PC-3 (cell line): ENCODE measurements around the gene ARID5B. TPM values are rescaled to one million over a fixed set of nuclear protein-coding genes. Genes with fewer than 3 reads are reported as not detected.

Experiments used
- ATAC-seq: fragments of 200-7000 bp; cut with Tn5 transposase; 2 replicates; pipeline ENCODE4 v1.9.1; 2020; ENCODE audit warnings: mild to moderate bottlenecking, moderate library complexity
- BruUV-seq: library from RNA; stranded (reverse); fragments of 400-500 nt; replicated peaks from 2 replicates; lab custom pipeline; 2021; lab: Mats Ljungman, UMichigan
- CTCF ChIA-PET: fragments of 300-600 bp; sonication (Branson Sonifier 250); formaldehyde crosslinking; loops from one replicate; lab custom pipeline; 2022; ENCODE audit warnings: antibody characterized with exemption; lab: Charles Lee
- POLR2A ChIA-PET: fragments of 300-600 bp; sonication (Branson Sonifier 250); formaldehyde crosslinking; loops from one replicate; lab custom pipeline; 2022; ENCODE audit warnings: antibody characterized with exemption; ENCODE audit not compliant: unreplicated experiment; lab: Charles Lee
- DNase-seq: peaks from one replicate; pipeline ENCODE4 v3.0.0-alpha.2; 2015
- H2AFZ ChIP-seq: fragments of 300-600 bp; sonication (generic); 2 replicates; pipeline ENCODE4 v1.6.0; 2016; ENCODE audit warnings: antibody characterized with exemption, low read length
- H3F3A ChIP-seq: fragments of 300-600 bp; sonication (generic); one replicate; pipeline ENCODE4 v1.6.0; 2017; ENCODE audit warnings: antibody characterized with exemption, low read length, control low read depth, mild to moderate bottlenecking; ENCODE audit not compliant: unreplicated experiment
- H3K27ac ChIP-seq: fragments of 300-600 bp; sonication (generic); 2 replicates; pipeline ENCODE4 v1.5.1; 2016; ENCODE audit warnings: mild to moderate bottlenecking, low read length
- H3K27me3 ChIP-seq: fragments of 300-600 bp; sonication (generic); 2 replicates; pipeline ENCODE4 v1.6.1; 2016; ENCODE audit warnings: low read length, mixed read lengths
- H3K36me3 ChIP-seq: fragments of 300-600 bp; sonication (generic); 2 replicates; pipeline ENCODE4 v1.6.1; 2016; ENCODE audit warnings: low read depth, mixed run types, low read length, mixed read lengths
- H3K4me1 ChIP-seq: fragments of 300-600 bp; sonication (generic); 2 replicates; pipeline ENCODE4 v1.5.1; 2016; ENCODE audit warnings: low read length; ENCODE audit not compliant: insufficient read depth
- H3K4me2 ChIP-seq: fragments of 300-600 bp; sonication (generic); 2 replicates; pipeline ENCODE4 v1.6.0; 2016; ENCODE audit warnings: low read length
- H3K4me3 ChIP-seq: fragments of 300-600 bp; sonication (generic); 2 replicates; pipeline ENCODE4 v1.5.1; 2016; ENCODE audit warnings: mild to moderate bottlenecking, low read length, mixed read lengths
- H3K79me2 ChIP-seq: fragments of 300-600 bp; sonication (generic); 2 replicates; pipeline ENCODE4 v1.6.1; 2017; ENCODE audit warnings: low read length, mixed read lengths
- H3K9ac ChIP-seq: fragments of 300-600 bp; sonication (generic); 2 replicates; pipeline ENCODE4 v1.6.0; 2016; ENCODE audit warnings: mild to moderate bottlenecking, low read length
- H3K9me2 ChIP-seq: fragments of 300-600 bp; sonication (generic); replicated peaks from 2 replicates; pipeline ENCODE4 v1.6.1; 2016; ENCODE audit warnings: mixed run types, low read length, mixed read lengths
- H3K9me3 ChIP-seq: fragments of 300-600 bp; sonication (generic); 2 replicates; pipeline ENCODE4 v1.6.1; 2016; ENCODE audit warnings: low read length, mixed read lengths
- H4K20me1 ChIP-seq: fragments of 300-600 bp; sonication (generic); 2 replicates; pipeline ENCODE4 v1.6.1; 2016; ENCODE audit warnings: low read length, mixed read lengths
- EZH2 ChIP-seq: fragments of 300-600 bp; sonication (generic); IDR thresholded peaks from one replicate; pipeline ENCODE4 v1.6.1; 2017; ENCODE audit warnings: antibody characterized with exemption, mild to moderate bottlenecking, low read length; ENCODE audit not compliant: unreplicated experiment
- EZH2phosphoT487 ChIP-seq: fragments of 300-600 bp; sonication (generic); IDR thresholded peaks from 2 replicates; pipeline ENCODE4 v1.6.1; 2018; ENCODE audit warnings: mild to moderate bottlenecking, antibody characterized with exemption, low read length, borderline replicate concordance
- intact Hi-C: fragments of 100-400 bp; cut with micrococcal nuclease; formaldehyde crosslinking; loops from 2 replicates; pipeline ENCODE4 v1.9.0; 2023
- total RNA-seq: library from RNA; depleted of rRNA; stranded (reverse); fragments of >200 nt; gene quantifications from 2 replicates; pipeline ENCODE4 v1.2.3, GENCODE V29; 2014
- TF ChIP-seq, protein P1 (sequence below): fragments of 300-600 bp; sonication (generic); conservative IDR thresholded peaks from 2 replicates; pipeline ENCODE4 v1.5.1; 2017; ENCODE audit warnings: antibody characterized with exemption, low read depth, mild to moderate bottlenecking, low read length

ARID5B gene
- total RNA-seq, 1 experiment from 2014 or later, result 26.4 TPM

DNA sequence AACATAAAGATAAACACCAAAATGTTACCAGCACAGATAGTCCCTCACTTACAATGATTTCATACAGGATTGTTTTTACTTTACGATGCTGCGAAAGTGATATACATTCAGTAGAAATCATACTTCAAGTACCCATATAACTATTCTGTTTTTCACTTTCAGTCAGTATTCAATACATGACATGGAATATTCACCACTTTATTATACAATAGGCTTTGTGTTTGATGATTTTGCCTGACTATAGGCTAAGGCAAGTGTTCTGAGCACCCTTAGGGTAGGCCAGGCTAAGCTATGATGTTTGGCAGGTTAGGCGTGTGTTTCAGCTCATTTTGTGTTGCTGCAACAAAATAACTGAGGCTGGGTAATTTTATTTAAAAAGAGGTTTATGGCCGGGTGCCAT is 212.2 kb downstream of the ARID5B start:
- no peak overlapping the region for H3K27ac ChIP-seq
- no peaks in the 10 kb centered on the region for H3K9me3 ChIP-seq
- peaks cover 6% of the 10 kb centered on the region for H3F3A ChIP-seq
- H3K27me3 ChIP-seq, result no peaks in the 10 kb centered on the region
- H3K79me2 ChIP-seq, result no peaks in the 10 kb centered on the region
- no peaks in the 10 kb centered on the region for H4K20me1 ChIP-seq
- BruUV-seq, result no TSS peak
- no peaks in the 10 kb centered on the region for H3K9me2 ChIP-seq
- H3K36me3 ChIP-seq, result no peaks in the 10 kb centered on the region
- ATAC-seq, result no peak
- no peak for TF ChIP-seq EZH2
- TF ChIP-seq, protein P1, sequence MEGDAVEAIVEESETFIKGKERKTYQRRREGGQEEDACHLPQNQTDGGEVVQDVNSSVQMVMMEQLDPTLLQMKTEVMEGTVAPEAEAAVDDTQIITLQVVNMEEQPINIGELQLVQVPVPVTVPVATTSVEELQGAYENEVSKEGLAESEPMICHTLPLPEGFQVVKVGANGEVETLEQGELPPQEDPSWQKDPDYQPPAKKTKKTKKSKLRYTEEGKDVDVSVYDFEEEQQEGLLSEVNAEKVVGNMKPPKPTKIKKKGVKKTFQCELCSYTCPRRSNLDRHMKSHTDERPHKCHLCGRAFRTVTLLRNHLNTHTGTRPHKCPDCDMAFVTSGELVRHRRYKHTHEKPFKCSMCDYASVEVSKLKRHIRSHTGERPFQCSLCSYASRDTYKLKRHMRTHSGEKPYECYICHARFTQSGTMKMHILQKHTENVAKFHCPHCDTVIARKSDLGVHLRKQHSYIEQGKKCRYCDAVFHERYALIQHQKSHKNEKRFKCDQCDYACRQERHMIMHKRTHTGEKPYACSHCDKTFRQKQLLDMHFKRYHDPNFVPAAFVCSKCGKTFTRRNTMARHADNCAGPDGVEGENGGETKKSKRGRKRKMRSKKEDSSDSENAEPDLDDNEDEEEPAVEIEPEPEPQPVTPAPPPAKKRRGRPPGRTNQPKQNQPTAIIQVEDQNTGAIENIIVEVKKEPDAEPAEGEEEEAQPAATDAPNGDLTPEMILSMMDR, result no peak
- POLR2A ChIA-PET, result no interaction called here
- no peak overlapping the region for H3K4me3 ChIP-seq
- CTCF ChIA-PET, result no interaction called here
- no peak overlapping the region for H2AFZ ChIP-seq
- no peak for DNase-seq
- peaks cover 71% of the 10 kb centered on the region for H3K4me1 ChIP-seq
- H3K9ac ChIP-seq, result no peak overlapping the region
- no peak overlapping the region for H3K4me2 ChIP-seq
- intact Hi-C loops, result no loop called here

DNA sequence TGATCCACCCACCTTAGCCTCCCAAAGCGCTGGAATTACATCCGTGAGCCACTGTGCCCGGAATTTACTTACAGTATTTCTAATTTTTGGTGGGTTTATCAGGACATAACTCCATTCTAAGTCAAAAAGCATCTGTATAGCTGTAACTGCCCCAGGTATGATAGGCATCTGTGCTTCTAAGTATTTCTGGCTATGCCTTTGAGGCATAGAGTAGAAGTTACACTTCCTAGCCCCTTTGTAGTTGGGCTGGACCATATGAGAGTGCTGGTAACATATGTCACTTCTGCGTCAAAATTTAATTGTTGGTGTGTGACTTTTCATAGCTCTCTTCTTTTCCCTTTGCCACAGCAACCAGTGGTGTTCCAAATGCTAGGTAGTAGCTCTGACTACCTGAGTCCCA is 213.8 kb downstream of the ARID5B start:
- ATAC-seq (no peak), DNase-seq (no peak)
- H3K4me3 ChIP-seq, result no peak overlapping the region
- H3K4me2 ChIP-seq, result no peak overlapping the region
- peaks cover 55% of the 10 kb centered on the region for H3K4me1 ChIP-seq
- H3F3A ChIP-seq, result peaks cover 6% of the 10 kb centered on the region
- H3K27me3 ChIP-seq, result no peaks in the 10 kb centered on the region
- ChIA-PET CTCF (interaction anchor here (0.7 kb wide), 1 partner anchor 33 kb away, joined by 3 read pairs; no protein-coding TSS in a partner anchor), POLR2A (interaction anchor here (0.7 kb wide), 1 partner anchor 148 kb away, joined by 3 read pairs; no protein-coding TSS in a partner anchor)
- TF ChIP-seq EZH2 (no peak), EZH2phosphoT487 (no peak)
- TF ChIP-seq, protein P1, result no peak
- H3K9me2 ChIP-seq, result no peaks in the 10 kb centered on the region
- H3K9me3 ChIP-seq, result no peaks in the 10 kb centered on the region
- H3K9ac ChIP-seq, result no peak overlapping the region
- BruUV-seq, result no TSS peak
- H3K27ac ChIP-seq, result no peak overlapping the region
- no peaks in the 10 kb centered on the region for H4K20me1 ChIP-seq
- H3K36me3 ChIP-seq, result no peaks in the 10 kb centered on the region
- no peaks in the 10 kb centered on the region for H3K79me2 ChIP-seq
- no peak overlapping the region for H2AFZ ChIP-seq
- intact Hi-C loops, result no loop called here

DNA sequence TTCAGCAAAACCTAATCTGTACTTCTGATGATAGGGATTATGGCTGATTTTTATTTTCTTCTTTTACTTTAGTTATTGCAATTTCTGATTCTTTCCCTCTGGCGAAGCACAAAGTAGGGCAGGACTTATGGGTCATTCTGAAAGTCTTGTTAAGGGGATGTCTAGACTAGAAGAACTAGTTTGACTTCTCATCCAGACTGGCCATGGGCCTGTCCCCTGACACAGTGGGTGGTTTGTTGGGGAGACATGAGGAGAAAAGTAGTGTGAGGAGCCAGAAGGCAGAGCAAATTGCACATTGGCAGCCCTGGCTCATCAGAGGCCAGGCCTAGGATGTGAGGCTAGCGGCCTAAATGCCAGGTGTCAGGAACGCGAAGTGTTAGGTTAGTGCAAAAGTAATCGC is 214.3 kb downstream of the ARID5B start:
- Histone ChIP-seq H3K79me2 (no peaks in the 10 kb centered on the region), H3K4me2 (0 out of 2 replicates have a peak overlapping the region, but pooled peaks have one; percentile 0), H3K9me3 (no peaks in the 10 kb centered on the region), H3K4me3 (no peak overlapping the region), H3K9me2 (no peaks in the 10 kb centered on the region), H3K9ac (no peak overlapping the region), H3K27me3 (no peaks in the 10 kb centered on the region), H4K20me1 (no peaks in the 10 kb centered on the region), H3F3A (peaks cover 6% of the 10 kb centered on the region), H2AFZ (no peak overlapping the region; the same call in 1 of the 2 replicates), H3K36me3 (no peaks in the 10 kb centered on the region), H3K4me1 (peaks cover 52% of the 10 kb centered on the region), H3K27ac (no peak overlapping the region)
- no peak for TF ChIP-seq EZH2phosphoT487
- TF ChIP-seq, protein P1, result no peak
- TF ChIP-seq EZH2, result no peak
- BruUV-seq, result no TSS peak
- ChIA-PET CTCF (interaction anchor here (0.7 kb wide), 1 partner anchor 33 kb away, joined by 3 read pairs; no protein-coding TSS in a partner anchor), POLR2A (interaction anchor here (0.7 kb wide), 1 partner anchor 147 kb away, joined by 3 read pairs; no protein-coding TSS in a partner anchor)
- no peak for ATAC-seq
- intact Hi-C loops, result no loop called here
- DNase-seq, result peak; percentile 68
